ENCODE results near the gene VPS36.

The VPS36 gene, protein sequence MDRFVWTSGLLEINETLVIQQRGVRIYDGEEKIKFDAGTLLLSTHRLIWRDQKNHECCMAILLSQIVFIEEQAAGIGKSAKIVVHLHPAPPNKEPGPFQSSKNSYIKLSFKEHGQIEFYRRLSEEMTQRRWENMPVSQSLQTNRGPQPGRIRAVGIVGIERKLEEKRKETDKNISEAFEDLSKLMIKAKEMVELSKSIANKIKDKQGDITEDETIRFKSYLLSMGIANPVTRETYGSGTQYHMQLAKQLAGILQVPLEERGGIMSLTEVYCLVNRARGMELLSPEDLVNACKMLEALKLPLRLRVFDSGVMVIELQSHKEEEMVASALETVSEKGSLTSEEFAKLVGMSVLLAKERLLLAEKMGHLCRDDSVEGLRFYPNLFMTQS

DNA sequence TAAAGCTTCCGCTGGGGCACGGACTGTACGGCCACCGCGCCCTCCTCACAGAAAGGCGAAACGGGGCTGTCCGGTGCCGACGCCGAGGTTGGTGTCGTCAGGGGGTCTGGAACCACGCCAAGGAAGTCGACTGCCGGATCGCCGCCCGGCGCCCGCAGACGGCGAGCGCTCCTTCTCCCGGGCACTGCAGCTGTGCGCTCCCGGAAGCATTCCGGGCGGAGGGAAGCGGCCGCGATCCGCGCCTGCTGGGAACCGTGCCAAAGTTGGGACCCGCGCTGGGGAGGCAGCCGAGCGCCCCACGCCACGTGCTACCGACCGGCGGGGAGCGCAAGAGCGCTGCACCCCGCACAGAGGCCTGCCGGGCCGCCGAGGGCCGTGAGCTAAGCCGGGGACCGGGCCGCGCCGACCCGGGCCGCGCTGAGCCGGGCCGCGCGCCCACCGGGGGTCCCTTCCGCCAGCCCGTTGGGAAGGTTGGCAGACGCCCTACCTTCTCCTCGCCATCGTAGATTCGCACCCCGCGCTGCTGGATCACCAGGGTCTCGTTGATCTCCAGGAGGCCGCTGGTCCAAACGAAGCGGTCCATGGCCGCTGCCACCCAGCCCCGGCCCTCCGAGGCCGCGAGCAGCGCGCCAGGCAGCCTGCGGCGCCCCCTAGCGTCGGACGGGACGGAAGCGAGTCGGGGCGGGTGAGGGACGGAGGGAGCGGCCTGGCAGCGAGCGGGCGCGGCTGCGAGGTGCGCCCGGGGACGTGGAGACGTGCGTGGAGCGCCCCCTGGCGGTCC is at the start of gene VPS36:
TSS of gene VPS36 (minus strand) at position 623 of the 781 bp plus-strand sequence. CDS start at position 583, 40 bp downstream.
- TF ChIP-seq GATA2 (IDR thresholded peaks at IDR 0.05; ENCODE audit: low read depth, low read length) (no peak), GATA3 (IDR thresholded peaks at IDR 0.05; ENCODE audit: low read depth, low read length) (no peak)

DNA sequence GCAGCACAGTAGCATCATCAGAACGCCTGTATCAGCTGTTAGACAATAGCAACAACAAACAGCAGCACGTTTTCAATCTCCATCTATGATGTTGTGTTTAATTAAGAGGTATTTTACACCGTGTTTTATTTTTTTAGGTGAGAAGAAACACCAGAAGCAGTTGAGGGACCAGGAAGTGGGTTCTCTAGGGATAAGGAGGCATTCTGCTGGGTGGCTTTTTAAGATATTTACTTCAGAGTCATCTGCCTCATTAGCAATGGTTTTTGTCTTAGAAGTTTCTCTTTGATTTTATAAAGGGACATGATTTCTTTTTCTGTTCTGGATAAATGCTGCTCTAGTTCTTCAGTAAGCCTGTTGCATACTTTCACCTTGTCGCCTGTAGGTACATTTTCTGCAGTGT is 13.1 kb upstream of the VPS36 start:
- TF ChIP-seq GATA3 (IDR thresholded peaks at IDR 0.05; ENCODE audit: low read depth, low read length), result no peak
- TF ChIP-seq GATA2 (IDR thresholded peaks at IDR 0.05; ENCODE audit: low read depth, low read length), result no peak

DNA sequence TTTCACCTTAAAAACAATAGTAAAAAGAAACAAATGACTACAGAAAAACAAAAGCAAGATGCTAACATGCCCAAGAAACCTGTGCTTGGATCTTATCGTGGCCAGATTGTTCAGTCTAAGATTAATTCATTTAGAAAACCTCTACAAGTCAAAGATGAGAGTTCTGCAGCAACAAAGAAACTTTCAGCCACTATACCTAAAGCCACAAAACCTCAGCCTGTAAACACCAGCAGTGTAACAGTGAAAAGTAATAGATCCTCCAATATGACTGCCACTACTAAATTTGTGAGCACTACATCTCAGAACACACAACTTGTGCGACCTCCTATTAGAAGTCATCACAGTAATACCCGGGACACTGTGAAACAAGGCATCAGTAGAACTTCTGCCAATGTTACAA is 10.8 kb upstream of the VPS36 start:
- TF ChIP-seq GATA3 (IDR thresholded peaks at IDR 0.05; ENCODE audit: low read depth, low read length) (no peak), GATA2 (IDR thresholded peaks at IDR 0.05; ENCODE audit: low read depth, low read length) (no peak)

DNA sequence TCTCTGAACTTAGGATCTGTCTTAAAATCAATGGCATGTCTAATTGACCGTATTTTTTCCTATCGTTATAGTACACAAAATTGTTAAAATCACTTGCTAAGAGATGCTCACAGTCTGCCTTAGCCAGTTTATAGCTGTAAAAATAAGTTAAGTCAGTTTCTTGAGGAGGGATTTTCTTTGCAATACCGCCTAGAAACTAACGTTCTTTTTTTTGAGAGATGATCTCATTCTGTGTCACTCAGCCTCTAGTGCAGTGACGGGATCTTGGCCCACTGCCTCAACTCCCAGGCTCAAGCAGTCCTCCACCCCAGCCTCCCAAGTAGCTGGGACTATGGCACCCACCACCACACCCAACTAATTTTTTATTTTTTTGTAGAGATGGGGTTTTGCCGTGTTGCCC is 9.2 kb upstream of the VPS36 start:
- TF ChIP-seq GATA2 (IDR thresholded peaks at IDR 0.05; ENCODE audit: low read depth, low read length), result no peak
- no peak for TF ChIP-seq GATA3 (IDR thresholded peaks at IDR 0.05; ENCODE audit: low read depth, low read length)

DNA sequence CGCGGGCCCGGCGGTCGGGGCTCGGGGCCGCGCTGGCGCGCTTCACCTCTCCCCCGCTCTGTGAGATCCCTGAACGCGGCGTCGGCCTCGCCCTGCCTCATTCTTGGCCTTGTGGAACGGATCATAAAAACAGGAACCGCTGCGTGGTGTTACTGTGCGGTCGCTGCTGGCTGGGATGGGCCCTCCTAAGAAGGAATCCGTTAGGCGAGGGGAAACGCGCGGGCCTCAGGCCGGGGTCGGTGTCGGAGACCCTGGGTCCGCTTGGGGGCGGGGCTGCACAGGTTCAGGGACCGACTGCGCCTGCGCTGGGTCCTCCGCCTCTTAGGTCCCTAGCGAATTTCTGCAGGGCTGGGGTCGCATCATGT is 5.2 kb upstream of the VPS36 start:
- TF ChIP-seq GATA3 (IDR thresholded peaks at IDR 0.05; ENCODE audit: low read depth, low read length), result no peak
- TF ChIP-seq GATA2 (IDR thresholded peaks at IDR 0.05; ENCODE audit: low read depth, low read length), result no peak

DNA sequence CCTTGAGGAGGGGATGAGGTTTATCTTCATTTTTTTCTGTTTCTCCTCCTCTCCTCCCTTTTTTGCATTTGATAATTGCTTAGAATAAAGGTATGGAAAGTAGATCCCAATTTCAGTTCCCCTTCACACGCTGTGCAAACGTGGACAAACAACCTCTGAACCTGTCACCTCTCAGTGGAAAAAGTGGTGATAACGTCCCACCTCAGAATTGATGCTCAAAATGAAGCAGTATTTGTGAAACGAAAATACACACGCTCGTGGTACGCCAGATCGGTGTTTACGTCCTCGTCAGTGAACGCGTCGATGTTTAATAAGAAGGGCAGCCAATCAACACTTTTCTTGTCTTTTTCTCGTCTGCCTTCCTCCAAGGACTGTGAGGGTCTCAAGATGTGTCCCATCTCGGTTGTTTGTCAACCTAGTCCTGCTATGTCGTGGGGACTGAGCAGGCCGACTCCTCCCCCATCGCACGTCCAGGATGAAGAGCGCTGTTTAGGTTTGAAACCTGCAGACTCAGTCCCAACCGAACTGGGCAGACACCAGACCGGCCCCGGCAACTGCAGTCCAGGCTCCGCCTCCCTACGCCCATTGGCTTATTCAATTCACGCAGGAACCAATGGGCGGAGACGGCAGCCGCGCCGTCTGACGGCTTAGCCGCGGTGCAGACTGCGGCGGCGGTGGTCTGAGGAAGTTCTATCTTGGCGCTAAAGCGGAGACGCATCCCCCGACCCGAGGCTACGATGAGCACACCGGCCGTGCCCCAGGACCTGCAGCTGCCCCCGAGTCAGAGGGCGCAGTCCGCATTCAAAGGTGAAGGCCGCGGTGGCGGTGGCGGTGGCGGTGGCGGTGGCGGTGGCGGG is 4.6 kb upstream of the VPS36 start, which contains the start of gene CKAP2:
TSS of gene CKAP2 (plus strand) at position 659 of the 857 bp plus-strand sequence. CDS start at position 738, 79 bp downstream.
- no peak for TF ChIP-seq GATA2 (IDR thresholded peaks at IDR 0.05; ENCODE audit: low read depth, low read length)
- no peak for TF ChIP-seq GATA3 (IDR thresholded peaks at IDR 0.05; ENCODE audit: low read depth, low read length)

DNA sequence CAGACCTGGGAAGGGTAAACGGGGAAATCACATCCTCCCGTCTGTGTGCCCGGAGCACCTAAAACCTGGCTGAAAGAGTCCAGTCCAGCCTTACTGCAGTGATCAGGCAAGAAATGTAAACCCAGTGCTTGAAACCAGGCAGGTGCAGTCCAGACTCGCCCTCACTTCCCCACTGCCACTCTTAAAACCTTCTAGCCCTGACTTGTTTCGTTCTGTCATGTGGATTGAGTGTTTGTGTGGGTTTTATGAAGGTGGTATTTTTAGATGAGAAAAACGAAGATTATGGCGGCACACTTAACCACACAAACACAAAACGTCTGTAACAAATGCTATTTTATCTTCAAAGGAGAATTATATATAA is 4.0 kb upstream of the VPS36 start:
- no peak for TF ChIP-seq GATA2 (IDR thresholded peaks at IDR 0.05; ENCODE audit: low read depth, low read length)
- TF ChIP-seq GATA3 (IDR thresholded peaks at IDR 0.05; ENCODE audit: low read depth, low read length), result no peak

DNA sequence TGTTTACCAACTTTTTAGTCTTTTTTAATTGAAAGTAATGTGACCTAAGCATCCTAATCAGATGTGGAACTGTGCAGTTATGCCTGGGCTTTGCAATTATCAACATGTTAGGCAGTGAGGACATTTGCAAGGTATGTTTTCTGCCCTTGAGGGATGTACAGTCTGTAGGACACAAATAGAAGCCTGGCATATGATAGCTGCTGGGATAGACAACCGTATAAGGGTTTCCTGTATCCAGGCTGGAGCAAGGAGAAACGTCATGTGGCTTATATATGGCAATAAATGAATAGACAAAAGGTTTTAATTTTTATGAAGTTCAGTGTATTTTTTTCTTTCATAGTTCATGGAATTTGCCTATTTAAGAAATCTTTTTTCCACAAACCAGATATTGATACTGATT is 2.0 kb upstream of the VPS36 start:
- TF ChIP-seq GATA2 (IDR thresholded peaks at IDR 0.05; ENCODE audit: low read depth, low read length) (no peak), GATA3 (IDR thresholded peaks at IDR 0.05; ENCODE audit: low read depth, low read length) (no peak)

DNA sequence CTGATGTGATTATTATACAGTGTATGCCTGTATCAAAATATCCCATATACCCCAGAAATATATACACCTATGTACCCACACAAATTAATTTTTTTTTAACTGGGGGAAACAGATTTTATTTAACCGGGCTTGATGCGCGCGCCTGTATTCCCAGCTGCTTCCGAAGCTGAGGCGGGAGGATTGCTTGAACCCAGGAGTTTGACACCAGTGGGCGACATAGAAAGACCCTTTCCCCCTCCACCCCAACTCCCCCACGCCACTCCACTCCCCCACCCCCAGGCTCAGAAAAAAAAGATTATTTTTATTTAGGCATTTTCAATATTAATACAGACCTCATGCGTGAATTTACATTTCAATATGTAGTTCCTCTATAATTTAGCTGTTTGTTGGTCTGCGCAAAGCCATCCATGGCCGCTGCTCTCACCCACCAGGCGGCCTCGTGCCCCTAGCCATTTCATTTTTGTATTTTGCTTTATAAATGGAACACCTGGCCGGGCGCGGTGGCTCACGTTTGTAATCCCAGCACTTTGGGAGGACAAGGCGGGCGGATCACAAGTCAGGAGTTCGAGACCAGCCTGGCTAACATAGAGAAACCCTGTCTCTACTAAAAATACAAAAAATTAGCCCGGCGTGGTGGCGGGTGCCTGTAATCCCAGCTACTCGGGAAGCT is 836 bp upstream of the VPS36 start:
- TF ChIP-seq GATA2 (IDR thresholded peaks at IDR 0.05; ENCODE audit: low read depth, low read length) (no peak), GATA3 (IDR thresholded peaks at IDR 0.05; ENCODE audit: low read depth, low read length) (no peak)

DNA sequence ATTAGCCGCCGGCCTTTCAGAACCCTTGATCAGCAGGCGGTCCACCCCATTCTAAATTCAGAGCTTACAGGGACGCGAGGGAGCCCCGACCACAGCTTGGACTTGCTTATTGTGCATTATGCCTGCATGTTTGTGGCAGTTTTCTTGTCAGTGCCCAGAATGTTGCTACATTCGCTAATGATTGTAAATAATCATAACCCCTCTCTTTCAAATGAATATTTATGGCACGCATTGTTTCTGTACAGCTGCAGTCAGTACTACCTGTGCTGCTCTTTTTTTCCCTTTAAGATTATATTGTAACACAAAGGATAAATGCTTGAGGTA is 321 bp upstream of the VPS36 start:
- TF ChIP-seq GATA2 (IDR thresholded peaks at IDR 0.05; ENCODE audit: low read depth, low read length), result no peak

DNA sequence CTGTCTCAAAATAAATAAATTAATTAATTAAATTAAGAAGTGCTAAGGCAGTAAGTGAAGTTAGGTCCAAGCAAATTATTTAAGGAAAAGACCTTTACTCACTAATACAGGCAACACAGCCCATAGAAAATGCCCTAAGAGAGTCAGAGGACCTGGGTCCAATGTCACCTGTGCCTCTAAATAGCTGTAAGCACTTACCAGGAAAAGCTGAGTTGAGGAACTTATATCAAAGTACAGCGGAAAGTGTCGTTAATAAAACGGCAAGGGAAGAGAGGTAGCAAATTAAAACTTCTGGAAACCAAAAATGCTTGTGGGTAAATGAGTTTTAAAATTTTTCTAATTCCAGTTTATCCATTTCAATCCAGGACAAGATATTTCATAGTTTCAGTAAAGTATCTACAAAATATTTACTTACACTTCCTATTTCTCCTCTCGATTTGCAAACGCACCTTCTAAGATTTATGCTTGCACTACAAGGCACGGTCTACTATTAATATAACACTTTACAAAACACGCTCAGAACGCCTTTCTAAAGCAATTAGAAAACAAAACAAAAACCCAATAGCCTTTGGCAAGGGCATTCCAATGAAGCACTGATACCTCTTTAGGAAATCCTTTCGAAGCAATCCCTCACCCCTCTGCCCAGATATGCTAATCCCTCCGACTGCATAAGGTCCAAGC is 963 bp downstream of the VPS36 start:
- TF ChIP-seq GATA2 (IDR thresholded peaks at IDR 0.05; ENCODE audit: low read depth, low read length) (no peak), GATA3 (IDR thresholded peaks at IDR 0.05; ENCODE audit: low read depth, low read length) (no peak)

DNA sequence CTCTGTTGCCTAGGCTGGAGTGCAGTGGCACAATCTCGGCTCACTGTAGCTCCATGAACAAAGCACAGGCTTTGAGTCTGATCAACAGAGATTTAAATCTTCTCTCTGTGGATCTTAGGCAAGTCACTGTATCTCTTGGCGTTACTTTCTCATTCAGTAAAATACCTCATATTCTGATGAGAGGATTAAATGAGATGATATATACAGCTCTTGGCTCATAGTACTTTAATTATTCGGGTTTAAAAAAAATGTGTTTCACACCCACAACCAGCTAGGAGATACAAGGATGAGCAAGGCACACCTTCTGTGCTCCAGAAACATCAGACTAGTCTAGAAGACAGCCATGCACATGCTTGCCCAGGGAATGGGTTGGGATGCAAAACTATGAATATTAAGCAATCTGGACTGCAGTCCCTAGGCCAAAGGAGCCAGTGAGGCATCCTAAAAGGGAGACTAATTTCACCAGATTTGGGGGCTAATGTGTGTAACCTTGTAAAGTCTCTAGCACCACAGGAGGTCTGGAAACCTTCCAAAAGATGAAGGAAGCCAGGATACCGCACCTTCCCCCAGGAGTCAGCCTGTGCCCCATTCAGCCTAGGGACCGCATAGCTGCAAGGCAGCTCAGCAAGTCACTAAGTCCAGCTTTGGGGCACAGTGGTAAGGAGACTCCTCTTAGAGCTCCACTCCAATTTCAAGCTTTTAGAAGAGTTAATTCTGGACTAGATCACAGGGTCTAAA is 2.5 kb downstream of the VPS36 start:
- TF ChIP-seq GATA2 (IDR thresholded peaks at IDR 0.05; ENCODE audit: low read depth, low read length) (no peak), GATA3 (IDR thresholded peaks at IDR 0.05; ENCODE audit: low read depth, low read length) (no peak)

DNA sequence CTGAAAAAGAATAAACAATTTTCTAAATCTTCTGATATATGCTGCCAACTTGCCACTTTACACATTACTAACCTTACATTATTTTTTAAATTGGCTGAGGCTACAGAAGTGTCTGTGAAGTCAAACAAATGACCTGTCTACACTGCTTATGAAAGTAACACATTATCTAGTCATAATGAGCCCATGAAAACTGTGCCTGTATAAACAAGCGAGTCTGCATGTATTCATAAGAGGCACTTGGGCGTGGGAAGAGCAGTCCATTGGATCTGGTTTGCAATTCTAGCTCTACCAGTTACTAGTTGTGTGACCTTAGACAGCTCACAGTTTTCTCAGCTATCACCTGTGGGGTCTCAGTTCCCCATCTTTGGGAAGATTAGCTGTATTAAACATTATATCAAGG is 3.1 kb downstream of the VPS36 start:
- no peak for TF ChIP-seq GATA3 (IDR thresholded peaks at IDR 0.05; ENCODE audit: low read depth, low read length)
- TF ChIP-seq GATA2 (IDR thresholded peaks at IDR 0.05; ENCODE audit: low read depth, low read length), result no peak

Measured in SH-SY5Y (cell line).